Activated CD8-positive, alpha-beta memory T cell treated with anti-CD3 and anti-CD28 coated beads, Interleukin-2, amount 10 ng/mL, durations not matched to agents 7 days and 5 days (primary cell): ENCODE data around the gene TTLL11. TPM values are rescaled to one million over a fixed set of nuclear protein-coding genes. Genes with fewer than 3 reads are reported as not detected.
A peak's percentile ranks its signal among the peaks of the same experiment; 100 is the strongest.
"Not testable (repeated sequence)": the region's sequence is repeated elsewhere in the genome, so short reads cannot be mapped to it uniquely, and the experiment has no call there.

Experiments
- ATAC-seq: fragments of 150-1000 bp; cut with Tn5 transposase; one replicate; pipeline ENCODE4 v1.10.0; 2021; ENCODE audit warnings: moderate library complexity
- CTCF ChIA-PET: fragments of 350-600 bp; sonication (Branson Sonifier 250); formaldehyde crosslinking; loops from one replicate; lab custom pipeline; 2021; ENCODE audit warnings: antibody characterized with exemption; lab: Charles Lee
- DNase-seq: peaks from one replicate; pipeline ENCODE4 v3.0.0-alpha.2; 2020
- H3K27ac Mint-ChIP-seq: one replicate; pipeline ENCODE4 v1.8.0; 2021; ENCODE audit warnings: mild to moderate bottlenecking, mixed read lengths
- H3K27me3 Mint-ChIP-seq: one replicate; pipeline ENCODE4 v1.8.0; 2021; ENCODE audit warnings: mixed read lengths
- H3K36me3 Mint-ChIP-seq: one replicate; pipeline ENCODE4 v1.8.0; 2021; ENCODE audit warnings: mild to moderate bottlenecking, mixed read lengths
- H3K4me1 Mint-ChIP-seq: one replicate; pipeline ENCODE4 v1.8.0; 2021; ENCODE audit warnings: mixed read lengths
- H3K4me3 Mint-ChIP-seq: one replicate; pipeline ENCODE4 v1.8.0; 2021; ENCODE audit warnings: mild to moderate bottlenecking, moderate library complexity, mixed read lengths
- H3K9me3 Mint-ChIP-seq: one replicate; pipeline ENCODE4 v1.8.0; 2022; ENCODE audit warnings: low read depth, mixed read lengths
- total RNA-seq, 2 experiments: library from RNA; stranded (reverse); gene quantifications; one replicate each; pipeline ENCODE4 v1.2.3, GENCODE V29; 2021

The TTLL11 gene
- total RNA-seq, 2 experiments from 2014 or later = 2.2 to 2.5 TPM

DNA sequence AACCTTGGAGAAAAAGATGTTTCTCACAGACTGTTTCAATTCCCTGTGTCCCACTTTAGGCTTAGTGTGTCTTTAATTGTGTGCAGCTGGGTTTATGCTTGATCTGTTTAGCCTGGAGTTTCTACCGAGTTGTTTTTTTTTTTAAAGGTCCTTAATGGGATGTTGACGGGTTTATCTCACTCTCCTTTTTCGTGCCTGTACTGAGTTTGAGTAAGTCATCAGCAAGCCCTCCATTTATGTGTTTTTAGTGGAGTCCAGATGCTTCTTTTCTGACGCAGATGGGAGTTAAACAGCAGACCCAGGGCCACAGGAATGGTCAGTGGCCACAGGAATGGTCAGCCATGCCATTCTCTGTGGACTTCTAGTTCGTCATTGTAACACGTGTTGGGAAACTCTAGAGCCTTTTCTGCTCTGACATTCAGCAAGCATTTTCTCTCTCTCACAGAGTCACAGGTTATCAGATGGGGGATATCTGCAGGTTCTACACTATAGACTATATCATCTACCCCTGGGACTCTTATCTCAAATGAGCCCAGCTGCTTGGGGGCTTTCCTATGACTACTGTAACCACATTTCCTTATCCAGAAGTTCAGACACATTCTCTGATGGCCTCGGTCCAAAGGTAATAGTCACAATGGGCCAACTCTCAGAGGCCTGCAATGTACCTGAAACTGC lies 190.5 kb downstream of the TTLL11 start:
- Mint-ChIP-seq H3K9me3 (peaks cover 5% of the 10 kb centered on the region), H3K27ac (no peak overlapping the region), H3K4me3 (no peak overlapping the region), H3K27me3 (peaks cover 3% of the 10 kb centered on the region), H3K4me1 (no peaks in the 10 kb centered on the region), H3K36me3 (no peaks in the 10 kb centered on the region)
- DNase-seq (no peak), ATAC-seq (no peak)
- CTCF ChIA-PET = no interaction called here

DNA sequence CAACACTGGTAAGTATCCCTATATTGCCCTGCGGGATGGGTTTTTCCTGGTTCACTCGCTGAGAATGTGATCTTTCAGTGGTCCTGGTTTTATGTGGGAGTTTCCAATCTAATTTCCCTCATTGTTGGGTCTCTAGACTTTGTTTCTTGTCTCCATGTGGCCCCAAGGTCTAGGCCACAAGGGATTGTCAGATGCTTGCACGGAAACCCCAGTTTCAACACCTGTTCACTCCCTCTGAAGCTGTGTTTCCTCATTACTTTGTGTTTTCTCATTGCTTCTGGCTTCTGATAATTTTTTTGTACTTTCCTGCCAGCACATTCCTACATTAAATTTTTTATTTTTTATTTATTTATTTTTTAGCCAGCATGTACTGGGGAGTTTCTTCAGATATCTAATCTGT lies 191.5 kb downstream of the TTLL11 start:
- Mint-ChIP-seq H3K9me3 (peaks cover 5% of the 10 kb centered on the region), H3K36me3 (no peaks in the 10 kb centered on the region), H3K4me1 (no peaks in the 10 kb centered on the region), H3K27ac (no peak overlapping the region), H3K27me3 (peaks cover 3% of the 10 kb centered on the region), H3K4me3 (no peak overlapping the region)
- DNase-seq (no peak), ATAC-seq (no peak)
- CTCF ChIA-PET = no interaction called here

GRCh38 chr9:121900163-121900562 lies 192.9 kb downstream of the TTLL11 start:
- H3K4me3 Mint-ChIP-seq = no peak overlapping the region
- no peak for ATAC-seq
- H3K27ac Mint-ChIP-seq = no peak overlapping the region
- no peaks in the 10 kb centered on the region for H3K4me1 Mint-ChIP-seq
- no peak for DNase-seq
- CTCF ChIA-PET = interaction anchor here (2.1 kb wide), 1 partner anchor 14 kb away, joined by 4 read pairs; no protein-coding TSS in a partner anchor
- H3K27me3 Mint-ChIP-seq = peaks cover 3% of the 10 kb centered on the region
- H3K9me3 Mint-ChIP-seq = peaks cover 5% of the 10 kb centered on the region
- no peaks in the 10 kb centered on the region for H3K36me3 Mint-ChIP-seq

GRCh38 chr9:121898856-121899255 lies 194.3 kb downstream of the TTLL11 start:
- peaks cover 5% of the 10 kb centered on the region for H3K9me3 Mint-ChIP-seq

DNA sequence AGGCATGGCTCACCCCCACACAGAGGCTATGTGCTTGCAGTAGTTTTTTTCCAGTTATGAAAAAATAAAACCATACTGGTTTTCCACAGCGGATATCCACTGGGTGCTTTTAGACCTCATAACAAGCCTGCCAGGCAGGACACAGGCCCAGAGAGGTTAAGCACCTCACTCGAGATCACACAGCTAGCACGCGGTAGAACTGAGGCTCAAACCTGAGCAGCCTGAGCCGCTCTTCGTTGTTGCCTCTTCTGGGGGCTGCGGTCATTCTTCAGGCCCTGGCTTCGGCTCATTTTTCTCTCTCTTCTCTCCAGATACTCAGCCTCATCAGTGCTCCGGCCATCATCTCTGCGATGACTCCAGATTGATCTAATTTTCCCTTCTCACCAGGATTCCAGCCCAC lies 196.0 kb downstream of the TTLL11 start:
- CTCF ChIA-PET = interaction anchor here (1.0 kb wide), 1 partner anchor 9 kb away, joined by 3 read pairs; no protein-coding TSS in a partner anchor
- no peak overlapping the region for H3K4me3 Mint-ChIP-seq
- H3K36me3 Mint-ChIP-seq = peaks cover 1% of the 10 kb centered on the region
- H3K4me1 Mint-ChIP-seq = no peaks in the 10 kb centered on the region
- peaks cover 1% of the 10 kb centered on the region for H3K27me3 Mint-ChIP-seq
- ATAC-seq (peak; percentile 38), DNase-seq (no peak)
- H3K27ac Mint-ChIP-seq = no peak overlapping the region
- H3K9me3 Mint-ChIP-seq = peaks cover 5% of the 10 kb centered on the region

More at GRCh38 chr9:121898856-121899255, 194.3 kb downstream of the TTLL11 start:
- CTCF ChIA-PET = interaction anchor here (2.1 kb wide), 1 partner anchor 15 kb away, joined by 4 read pairs; no protein-coding TSS in a partner anchor
- ATAC-seq (no peak), DNase-seq (no peak)
- H3K4me3 Mint-ChIP-seq = no peak overlapping the region
- peaks cover 3% of the 10 kb centered on the region for H3K27me3 Mint-ChIP-seq
- H3K4me1 Mint-ChIP-seq = no peaks in the 10 kb centered on the region
- peaks cover 1% of the 10 kb centered on the region for H3K36me3 Mint-ChIP-seq
- H3K27ac Mint-ChIP-seq = no peak overlapping the region

DNA sequence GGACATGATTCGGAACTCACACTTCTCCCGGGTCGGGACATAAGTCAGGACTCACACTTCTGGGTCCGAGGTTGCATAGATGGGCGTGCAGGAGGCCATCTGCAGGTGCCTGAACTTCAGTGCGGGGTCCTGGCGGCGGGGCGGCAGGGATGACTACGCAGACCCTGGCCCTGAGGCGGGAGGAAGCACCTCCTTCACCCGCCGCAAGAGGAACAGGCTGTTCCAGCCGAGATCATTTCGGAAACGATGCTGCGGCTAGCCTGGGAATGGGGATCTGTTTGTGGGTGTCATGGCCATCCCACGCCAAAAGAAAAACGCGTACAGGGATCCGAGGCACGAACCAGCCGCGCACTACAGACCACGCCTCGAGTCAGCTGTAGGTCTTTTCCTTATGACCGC lies 196.6 kb downstream of the TTLL11 start:
- no peak for DNase-seq
- peaks cover 1% of the 10 kb centered on the region for H3K36me3 Mint-ChIP-seq
- CTCF ChIA-PET = no interaction called here
- no peaks in the 10 kb centered on the region for H3K27me3 Mint-ChIP-seq
- H3K4me1 Mint-ChIP-seq = no peaks in the 10 kb centered on the region
- ATAC-seq = peak; percentile 18
- H3K9me3 Mint-ChIP-seq = peaks cover 5% of the 10 kb centered on the region
- H3K4me3 Mint-ChIP-seq = no peak overlapping the region
- no peak overlapping the region for H3K27ac Mint-ChIP-seq

GRCh38 chr9:121895818-121896544 lies 197.1 kb downstream of the TTLL11 start:
- DNase-seq (no peak), ATAC-seq (peak; percentile 60)
- Mint-ChIP-seq H3K27ac (no peak overlapping the region), H3K9me3 (peaks cover 5% of the 10 kb centered on the region), H3K27me3 (no peaks in the 10 kb centered on the region), H3K36me3 (peaks cover 1% of the 10 kb centered on the region), H3K4me3 (no peak overlapping the region), H3K4me1 (no peaks in the 10 kb centered on the region)
- CTCF ChIA-PET = no interaction called here

- Mint-ChIP-seq H3K9me3 (peaks cover 3% of the 10 kb centered on the region), H3K27me3 (no peaks in the 10 kb centered on the region), H3K4me3 (no peak overlapping the region), H3K27ac (no peak overlapping the region), H3K36me3 (peaks cover 1% of the 10 kb centered on the region), H3K4me1 (no peaks in the 10 kb centered on the region)
- ATAC-seq = no peak
- CTCF ChIA-PET = no interaction called here
- no peak for DNase-seq
Observed at GRCh38 chr9:121895358-121895757, 197.8 kb downstream of the TTLL11 start.

GRCh38 chr9:121894380-121894779 lies 198.7 kb downstream of the TTLL11 start:
- H3K27me3 Mint-ChIP-seq, DNase-seq, H3K9me3 Mint-ChIP-seq, H3K4me3 Mint-ChIP-seq, CTCF ChIA-PET, ATAC-seq, H3K27ac Mint-ChIP-seq, H3K4me1 Mint-ChIP-seq, H3K36me3 Mint-ChIP-seq: not testable (repeated sequence)

DNA sequence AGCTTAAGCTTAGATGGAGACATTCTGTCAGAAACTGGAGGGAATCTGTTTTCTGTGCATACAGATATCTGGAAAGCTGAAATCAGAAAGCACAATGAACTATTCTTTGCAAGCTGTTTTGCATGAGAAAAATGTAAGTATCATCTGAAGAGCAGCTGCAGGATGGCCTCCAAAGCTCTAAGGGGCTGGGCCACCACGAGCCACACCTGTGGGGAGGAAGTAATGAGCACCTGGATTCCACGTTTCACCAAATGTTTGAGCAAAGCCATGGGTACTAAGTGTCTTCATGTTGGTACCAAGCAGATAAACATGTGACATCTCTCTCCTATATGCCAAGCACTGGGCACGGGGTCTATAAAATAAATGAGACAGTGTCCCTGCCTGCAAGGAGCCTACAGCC lies 199.3 kb downstream of the TTLL11 start:
- no peak overlapping the region for H3K27ac Mint-ChIP-seq
- H3K4me1 Mint-ChIP-seq = no peaks in the 10 kb centered on the region
- no peak overlapping the region for H3K4me3 Mint-ChIP-seq
- no peak for ATAC-seq
- no peak for DNase-seq
- H3K27me3 Mint-ChIP-seq = no peaks in the 10 kb centered on the region
- H3K9me3 Mint-ChIP-seq = no peaks in the 10 kb centered on the region
- H3K36me3 Mint-ChIP-seq = peaks cover 1% of the 10 kb centered on the region
- CTCF ChIA-PET = no interaction called here

DNA sequence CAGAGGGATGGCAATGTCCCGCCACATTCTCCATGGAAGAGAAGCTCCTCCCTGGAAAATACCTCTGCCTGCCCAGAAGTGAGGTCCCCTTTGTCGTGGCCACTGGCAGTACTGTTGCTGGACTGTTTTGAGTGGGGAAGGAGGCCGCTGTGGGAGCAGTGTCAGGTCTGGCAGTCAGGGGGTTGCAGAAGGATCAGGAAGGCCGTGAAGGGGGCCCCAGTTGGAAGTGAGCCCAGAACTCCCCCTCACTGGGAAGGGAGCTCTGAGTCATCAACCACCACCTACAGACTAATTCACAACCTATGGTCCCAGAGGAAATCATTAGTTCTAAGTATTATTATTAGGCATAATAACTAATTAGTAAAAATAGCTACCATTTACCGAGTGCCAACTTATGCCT lies 200.4 kb downstream of the TTLL11 start:
- H3K27ac Mint-ChIP-seq = no peak overlapping the region
- ATAC-seq = no peak
- DNase-seq = no peak
- CTCF ChIA-PET = no interaction called here
- H3K4me1 Mint-ChIP-seq = peaks cover 9% of the 10 kb centered on the region
- H3K9me3 Mint-ChIP-seq = no peaks in the 10 kb centered on the region
- H3K27me3 Mint-ChIP-seq = no peaks in the 10 kb centered on the region
- H3K4me3 Mint-ChIP-seq = no peak overlapping the region
- peaks cover 1% of the 10 kb centered on the region for H3K36me3 Mint-ChIP-seq

- Mint-ChIP-seq H3K9me3 (no peaks in the 10 kb centered on the region), H3K36me3 (peaks cover 1% of the 10 kb centered on the region)
- no peak for DNase-seq
Observed at GRCh38 chr9:121890746-121891145, 202.4 kb downstream of the TTLL11 start.

GRCh38 chr9:121889990-121890563 lies 203.0 kb downstream of the TTLL11 start:
- H3K9me3 Mint-ChIP-seq = no peaks in the 10 kb centered on the region
- no peaks in the 10 kb centered on the region for H3K27me3 Mint-ChIP-seq
- ATAC-seq = no peak
- H3K4me3 Mint-ChIP-seq = no peak overlapping the region
- H3K36me3 Mint-ChIP-seq = peaks cover 1% of the 10 kb centered on the region
- no peak overlapping the region for H3K27ac Mint-ChIP-seq
- H3K4me1 Mint-ChIP-seq = peaks cover 35% of the 10 kb centered on the region
- DNase-seq = no peak
- CTCF ChIA-PET = no interaction called here

More at GRCh38 chr9:121890746-121891145, 202.4 kb downstream of the TTLL11 start:
- H3K4me3 Mint-ChIP-seq = no peak overlapping the region
- H3K27ac Mint-ChIP-seq = no peak overlapping the region
- ATAC-seq = no peak
- CTCF ChIA-PET = no interaction called here
- peaks cover 29% of the 10 kb centered on the region for H3K4me1 Mint-ChIP-seq
- H3K27me3 Mint-ChIP-seq = no peaks in the 10 kb centered on the region
